GM19043 (cell line): ENCODE results near the gene ATP11A.
"Not testable (repeated sequence)": the region's sequence is repeated elsewhere in the genome, so short reads cannot be mapped to it uniquely, and the experiment has no call there.

Source experiments
- ATAC-seq: cut with Tn5 transposase; IDR thresholded peaks from one replicate; pipeline ENCODE4 v1.9.1; 2021; ENCODE audit warnings: low read depth; ENCODE audit not compliant: unreplicated experiment

ATP11A gene

DNA sequence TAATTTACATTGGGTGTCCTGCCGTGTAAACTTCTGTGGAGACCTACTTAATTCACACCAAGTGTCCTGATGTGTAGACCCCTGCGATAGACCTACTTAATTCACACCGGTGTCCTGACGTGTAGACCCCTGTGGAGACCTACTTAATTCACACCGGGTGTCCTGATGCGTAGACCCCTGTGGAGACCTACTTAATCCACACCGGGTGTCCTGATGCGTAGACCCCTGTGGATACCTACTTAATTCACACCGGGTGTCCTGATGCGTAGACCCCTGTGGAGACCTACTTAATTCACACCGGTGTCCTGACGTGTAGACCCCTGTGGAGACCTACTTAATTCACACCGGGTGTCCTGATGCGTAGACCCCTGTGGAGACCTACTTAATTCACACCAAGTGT lies 97.0 kb downstream of the ATP11A start:
- not testable (repeated sequence) for ATAC-seq

DNA sequence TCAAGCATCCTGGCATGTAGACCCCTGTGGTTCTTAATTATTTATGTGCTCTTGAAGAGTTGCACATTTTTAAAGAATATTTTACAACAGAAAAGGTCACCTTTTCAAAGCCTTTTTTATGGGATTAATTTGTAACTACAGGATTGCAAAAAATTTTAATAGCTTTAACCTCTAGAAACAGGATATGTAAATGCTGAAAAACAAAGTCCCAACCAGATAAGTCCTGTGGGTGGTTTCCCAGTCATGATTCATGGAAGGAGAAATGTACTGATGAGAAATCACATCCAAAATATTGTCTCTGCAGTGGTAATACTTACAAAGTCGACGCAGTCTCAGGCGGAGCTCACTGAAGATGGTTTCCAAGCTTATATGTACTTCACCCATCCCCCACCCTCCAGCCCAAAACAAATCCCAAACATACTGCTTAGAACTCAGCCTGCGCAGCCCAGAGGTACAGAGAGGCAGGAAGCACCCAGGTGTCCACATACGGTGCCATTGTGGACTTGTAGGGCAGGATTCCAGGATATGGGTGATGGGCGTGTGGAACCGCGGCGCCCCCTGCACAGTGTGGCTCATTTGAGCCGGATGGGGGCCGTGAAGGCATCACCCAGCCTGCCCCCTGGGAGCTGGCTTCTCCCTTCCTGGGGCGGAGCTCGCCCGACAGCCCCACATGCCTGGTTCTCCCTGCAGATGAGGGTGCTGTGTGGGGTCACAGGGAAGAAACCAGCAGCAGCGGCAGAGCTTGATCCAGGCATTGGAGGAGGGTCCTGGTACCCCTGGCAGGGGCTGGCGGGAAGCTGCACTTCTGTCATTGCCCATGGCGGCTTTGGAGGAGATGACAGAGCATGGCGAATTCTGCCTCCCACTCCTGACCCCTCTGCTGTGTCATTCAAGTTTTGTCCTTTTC lies 101.2 kb downstream of the ATP11A start:
- no peak for ATAC-seq

DNA sequence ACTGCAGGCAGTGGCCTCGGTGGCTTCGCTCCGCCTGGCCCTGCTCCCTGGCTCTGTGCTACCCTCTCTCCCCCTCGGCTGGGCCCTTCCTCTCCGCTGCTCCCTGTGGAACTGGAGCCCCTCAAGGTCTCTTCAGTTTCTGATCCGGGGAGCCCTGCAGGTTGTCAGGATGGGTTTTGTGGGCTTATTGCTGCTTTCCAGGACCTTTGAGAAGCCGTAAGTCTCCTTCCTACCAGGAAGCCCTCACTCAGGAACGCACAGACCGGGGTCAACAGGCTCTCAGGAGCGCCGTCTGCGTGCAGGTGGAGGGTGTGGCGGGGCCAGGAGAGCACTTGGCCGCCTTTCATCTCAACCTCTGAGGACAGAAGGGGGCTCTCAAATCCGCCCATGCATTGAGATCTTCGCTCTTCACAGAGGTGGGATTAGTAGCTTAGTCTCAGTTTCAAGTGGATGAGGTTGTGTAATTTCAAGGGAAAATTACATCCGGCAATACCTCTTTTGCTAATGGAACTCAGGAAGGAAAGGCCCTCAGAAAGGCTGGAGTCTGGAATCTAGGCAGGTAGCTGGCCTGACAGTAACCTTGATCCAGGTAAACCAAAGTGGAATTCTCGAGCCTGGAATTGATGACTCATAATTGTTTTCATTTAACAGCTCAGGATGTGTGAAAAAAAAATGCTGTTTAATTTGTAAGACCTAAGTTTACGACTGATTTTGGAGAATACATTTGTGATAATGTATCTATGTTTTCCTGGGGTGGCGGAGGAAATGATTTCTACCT lies 102.0 kb downstream of the ATP11A start:
- ATAC-seq: no peak

DNA sequence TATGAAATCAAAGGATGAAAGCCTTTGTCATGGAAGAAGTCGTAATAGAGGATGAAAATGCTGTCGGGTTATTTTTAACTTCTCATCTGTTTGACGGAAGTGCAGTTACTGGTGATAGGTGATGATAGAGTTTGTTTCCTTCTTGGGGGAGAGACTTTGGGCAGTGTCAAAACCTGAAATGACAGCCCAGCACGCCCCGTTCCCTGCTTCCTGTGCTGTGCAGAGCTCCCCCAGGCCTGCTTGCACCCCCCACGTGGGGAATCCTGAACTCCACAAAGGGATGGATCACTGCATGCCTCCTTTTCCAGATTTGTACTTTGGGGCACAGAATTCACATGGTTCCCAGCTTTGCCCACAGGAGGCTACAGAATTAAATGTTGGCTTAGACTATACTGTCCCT lies 102.7 kb downstream of the ATP11A start:
- no peak for ATAC-seq

DNA sequence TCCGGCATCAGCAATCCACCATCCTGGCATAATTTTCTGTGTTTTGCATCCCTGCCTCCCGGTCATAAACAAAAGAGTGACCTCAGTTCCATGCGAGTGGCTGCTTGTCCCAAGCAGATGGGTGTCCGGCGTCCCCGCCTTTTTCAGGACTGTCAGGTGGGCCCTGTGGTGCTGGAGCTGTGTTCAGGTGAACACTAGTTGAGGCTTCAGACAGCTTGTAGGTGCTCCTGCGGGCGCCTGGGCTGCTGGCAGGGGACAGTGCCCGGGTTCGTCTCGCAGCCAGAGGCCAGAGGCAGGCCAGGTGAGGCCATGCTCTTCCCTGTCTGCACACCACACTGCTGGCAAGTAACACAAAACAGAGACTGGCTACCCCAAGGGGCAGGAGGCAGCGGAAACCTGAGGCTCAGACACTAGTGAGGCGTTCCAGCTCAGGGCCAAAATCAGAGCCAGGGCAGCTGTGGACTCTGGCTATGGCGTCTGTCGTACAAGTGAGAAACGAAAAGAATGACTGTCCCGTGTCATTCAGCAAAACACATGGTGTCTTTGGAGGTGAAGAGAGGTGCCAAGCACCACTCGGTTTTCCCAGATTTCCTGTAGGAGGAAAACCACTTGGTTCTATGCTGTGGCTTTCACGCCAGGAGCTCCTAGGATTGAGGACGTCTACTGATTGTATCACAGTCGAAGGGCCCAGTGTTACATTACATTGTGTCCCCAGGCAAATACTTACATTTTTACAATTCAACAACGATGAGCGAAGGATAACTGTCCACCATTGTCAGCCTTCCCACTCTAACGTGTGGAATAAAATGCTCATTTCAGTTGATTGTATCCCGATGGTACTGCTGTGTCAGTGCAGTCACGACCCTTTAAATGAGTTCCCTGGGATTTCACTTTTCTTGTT lies 104.0 kb downstream of the ATP11A start:
- ATAC-seq: no peak

DNA sequence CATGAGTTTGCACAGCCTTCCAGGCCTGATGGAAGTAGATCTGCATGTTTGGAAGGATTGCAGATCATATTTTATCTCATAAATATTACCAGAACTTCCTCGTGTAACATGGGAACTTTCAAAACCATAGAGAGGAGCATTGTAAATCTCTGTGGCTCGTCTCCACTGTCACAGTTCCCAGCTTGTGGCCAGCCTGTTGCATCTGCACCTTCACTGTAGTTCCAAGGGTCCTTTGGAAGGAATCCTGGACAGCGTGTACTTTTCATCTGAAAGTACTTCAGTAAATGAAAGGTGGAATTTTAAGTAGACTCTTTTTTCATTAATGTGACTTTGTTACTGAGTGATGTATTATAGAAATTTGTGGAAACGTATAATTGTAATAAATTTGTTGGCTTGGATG lies 105.4 kb downstream of the ATP11A start:
- ATAC-seq: no peak

DNA sequence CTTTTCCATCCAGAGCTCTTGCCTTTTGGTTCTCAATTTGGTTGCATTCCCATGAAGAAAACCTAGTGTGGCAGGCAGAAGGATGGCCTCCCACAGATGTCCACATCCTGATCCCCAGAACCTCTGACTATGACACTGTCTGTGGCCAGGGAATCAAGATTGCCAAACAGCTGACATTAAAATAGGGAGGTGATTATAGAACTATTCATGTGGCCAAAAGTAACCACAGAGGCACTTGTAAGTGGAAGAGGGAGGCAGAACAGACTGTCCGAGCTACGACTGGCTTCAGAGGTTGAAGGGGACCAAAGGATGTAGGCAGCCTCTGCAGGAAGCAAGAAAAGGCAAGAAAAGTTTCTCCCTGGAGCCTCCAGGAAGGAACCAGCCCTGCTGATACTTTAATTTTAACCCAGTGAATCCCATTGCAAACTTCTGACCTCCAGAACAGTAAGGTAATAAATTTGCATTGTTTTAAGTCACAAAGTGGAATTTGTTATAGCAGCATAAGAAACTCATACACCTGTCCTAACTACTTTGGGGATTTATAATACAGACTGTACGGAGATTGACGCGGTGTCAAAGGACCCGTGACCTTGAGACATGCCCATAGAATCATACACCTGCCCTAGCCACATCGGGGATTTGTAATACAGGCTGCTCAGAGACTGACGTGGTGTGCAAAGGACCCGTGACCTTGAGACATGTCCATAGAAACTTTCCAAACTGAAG lies 106.5 kb downstream of the ATP11A start:
- no peak for ATAC-seq

DNA sequence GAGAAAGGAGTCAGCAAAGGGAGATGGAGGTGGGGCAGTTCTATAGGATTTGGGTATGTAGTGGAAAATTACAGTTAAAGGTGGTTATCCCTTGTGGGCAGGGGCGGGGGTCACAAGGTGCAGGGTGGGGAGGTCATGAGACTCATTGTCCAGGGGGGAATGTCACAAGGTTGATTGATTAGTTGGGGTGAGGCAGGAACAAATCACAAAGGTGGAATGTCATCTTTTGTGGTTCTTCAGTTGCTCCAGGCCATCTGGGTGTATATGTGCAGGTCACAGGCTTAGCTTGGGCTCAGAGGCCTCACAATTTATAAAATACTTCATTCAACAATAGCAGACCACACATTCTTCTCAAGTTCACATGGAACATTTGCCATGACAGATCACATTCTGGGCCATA lies 109.6 kb downstream of the ATP11A start:
- no peak for ATAC-seq

DNA sequence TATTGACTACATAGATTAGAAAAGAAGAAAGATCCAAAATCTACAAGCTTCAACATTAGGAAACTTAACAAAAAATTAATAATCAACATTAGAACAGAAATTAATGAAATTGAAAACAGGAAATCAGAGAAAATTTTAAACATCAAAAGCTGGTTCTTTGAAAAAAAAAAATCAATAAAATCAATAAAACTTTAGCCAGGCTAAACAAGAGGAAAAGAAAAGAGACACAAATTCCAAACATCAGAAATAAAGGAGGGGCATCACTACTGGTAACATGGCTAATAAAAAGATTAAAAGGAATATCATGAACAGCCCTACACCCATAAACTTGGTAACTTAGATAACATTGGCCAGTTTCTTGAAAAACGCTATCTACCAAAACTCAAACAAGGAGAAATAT lies 110.2 kb downstream of the ATP11A start:
- no peak for ATAC-seq

DNA sequence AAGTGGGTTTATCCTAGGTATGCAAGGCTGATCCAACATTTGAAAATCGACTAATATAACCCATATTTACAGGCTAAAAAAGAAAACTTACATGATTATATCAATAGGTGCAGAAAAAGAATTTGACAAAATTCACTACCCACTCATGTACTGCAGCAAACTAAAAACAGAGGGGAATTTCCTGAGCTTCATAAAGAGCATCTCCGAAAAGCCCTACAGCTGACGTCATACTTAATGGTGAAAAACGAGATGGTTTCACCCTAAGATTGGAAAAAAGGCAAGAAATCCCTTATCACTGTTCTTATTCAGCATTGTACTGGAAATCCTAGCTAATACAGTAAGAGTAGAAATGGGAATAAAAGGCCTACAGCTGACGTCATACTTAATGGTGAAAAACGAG lies 111.0 kb downstream of the ATP11A start:
- not testable (repeated sequence) for ATAC-seq

DNA sequence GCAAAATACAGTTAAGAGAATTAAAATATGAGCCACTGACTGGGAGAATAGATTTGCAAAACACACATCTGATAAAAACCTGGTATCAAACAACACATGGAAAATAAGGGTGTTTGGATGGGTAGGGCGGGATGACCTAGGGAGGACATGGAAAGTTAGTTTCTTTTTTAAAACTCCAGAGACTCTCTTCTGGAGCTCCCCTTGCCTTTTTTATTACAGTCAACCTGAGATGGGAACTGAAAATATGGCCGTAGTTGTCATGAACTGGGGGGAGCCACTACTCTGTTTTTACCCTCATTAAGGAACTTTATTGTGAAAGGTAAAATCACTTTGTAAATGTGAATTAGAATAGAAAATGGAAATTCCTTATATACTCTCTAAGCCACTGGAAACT lies 113.0 kb downstream of the ATP11A start:
- ATAC-seq: no peak

DNA sequence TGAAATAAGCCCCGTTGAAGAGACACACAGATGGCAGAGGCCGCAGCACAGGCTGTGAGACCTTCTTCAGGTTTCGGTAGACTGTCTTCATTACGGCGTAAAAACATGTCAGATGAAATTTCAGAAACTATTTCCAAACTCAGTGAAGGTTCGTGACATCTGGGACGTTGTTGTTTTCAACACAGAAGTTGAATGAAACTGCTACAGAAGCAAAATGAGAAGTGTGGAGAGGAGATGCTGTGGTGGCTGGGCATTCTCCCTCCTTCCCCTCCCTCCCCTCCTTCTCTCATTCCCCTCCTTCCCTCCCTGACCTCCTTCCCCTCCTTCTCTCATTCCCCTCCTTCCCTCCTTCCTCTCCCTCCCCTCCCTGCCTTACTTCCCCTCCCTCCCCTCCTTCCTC lies 113.6 kb downstream of the ATP11A start:
- ATAC-seq: no peak

DNA sequence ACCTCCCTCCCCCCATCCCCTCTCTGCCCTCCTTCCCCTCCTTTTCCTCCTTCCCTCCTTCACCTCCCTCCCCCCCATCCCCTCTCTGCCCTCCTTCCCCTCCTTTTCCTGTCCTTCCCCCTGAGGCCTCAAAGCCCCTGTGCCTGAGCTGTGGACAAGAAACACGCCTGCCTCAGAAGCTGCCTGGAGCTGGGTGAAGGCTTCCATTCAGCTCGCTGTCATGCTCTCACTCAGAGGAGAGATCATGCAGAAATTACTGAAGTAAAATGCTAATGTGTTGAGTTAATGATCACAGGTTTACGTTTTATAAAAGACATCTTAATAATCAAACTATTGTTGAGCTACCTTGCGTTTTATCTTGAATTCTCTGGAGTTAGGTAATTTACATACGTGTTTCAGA lies 114.5 kb downstream of the ATP11A start:
- ATAC-seq: no peak

DNA sequence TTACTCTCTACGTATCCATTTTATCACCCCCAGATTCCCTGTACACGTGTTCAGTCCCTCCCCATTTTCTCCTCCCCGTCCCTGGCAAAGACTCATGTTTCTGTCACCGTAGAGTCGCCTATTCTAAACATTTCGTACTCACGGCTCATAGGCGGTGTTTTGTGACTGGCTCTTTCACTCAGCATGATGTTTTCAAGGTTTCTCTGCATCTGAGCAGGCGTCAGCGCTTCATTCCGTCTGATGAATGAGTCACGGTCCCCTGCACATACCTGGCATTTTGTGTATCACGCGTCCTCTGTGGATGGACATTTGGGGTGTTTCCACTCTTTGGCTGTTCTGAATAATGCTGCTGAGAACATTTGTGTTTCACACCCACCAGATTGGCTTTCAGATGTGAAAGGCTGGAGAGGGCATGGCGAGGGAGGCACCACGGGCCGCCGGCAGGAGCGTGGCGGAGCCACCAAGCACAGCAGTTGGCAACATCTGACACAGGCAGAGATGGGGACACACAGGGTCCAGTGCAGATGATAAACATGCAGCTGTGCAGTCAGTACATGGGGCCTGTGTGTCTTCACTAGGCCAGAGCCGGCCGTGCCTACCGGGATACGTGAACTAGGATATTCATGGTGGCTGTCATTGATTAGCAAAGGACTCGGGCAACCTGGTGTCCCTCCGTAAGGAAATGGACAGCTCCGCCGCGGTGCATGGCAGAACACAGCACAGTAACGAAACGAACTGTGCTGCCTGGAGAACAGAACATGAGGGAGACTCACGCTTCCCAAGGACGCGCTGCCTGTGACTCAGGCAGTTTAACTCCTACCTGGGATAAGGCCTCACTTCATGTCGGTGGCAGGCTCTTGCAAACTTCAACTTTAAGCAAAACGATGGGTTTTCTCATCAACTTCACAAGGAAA lies 117.2 kb downstream of the ATP11A start:
- no peak for ATAC-seq

DNA sequence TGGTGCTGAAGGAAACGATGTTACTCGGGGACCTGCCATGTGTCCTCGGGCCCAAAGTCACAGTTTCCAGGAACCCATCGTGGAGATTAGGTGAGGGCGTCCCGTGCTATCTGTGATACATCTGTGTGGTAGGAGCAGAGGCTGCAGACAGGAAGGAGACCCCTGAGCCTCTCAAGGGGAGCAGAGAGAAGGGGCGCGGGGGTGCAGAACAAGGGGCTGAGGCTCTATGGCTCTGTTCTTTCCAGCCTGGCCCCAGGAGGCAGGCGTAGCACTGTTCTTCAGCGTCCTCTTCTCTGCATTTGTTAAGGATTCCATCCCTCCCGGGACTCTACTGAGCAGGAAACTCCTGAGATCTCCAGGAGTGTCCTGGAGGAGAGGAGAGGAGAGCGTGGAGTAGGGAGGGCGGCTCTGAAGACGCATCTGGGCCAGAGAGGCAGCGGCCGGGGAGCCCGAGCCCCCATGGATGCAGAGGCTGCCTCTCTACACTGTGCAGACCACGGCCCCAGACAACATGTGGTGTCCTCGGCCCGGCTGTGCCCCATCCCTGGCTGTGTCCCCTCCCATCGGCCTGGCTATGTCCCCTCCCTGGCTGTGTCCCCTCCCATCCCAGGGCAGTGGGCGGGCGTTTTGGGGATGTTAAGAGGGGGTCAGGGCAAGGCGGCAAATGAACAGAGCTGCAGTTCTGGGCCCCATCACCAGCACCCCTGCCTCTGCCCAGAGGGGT lies 118.0 kb downstream of the ATP11A start:
- ATAC-seq: no peak

DNA sequence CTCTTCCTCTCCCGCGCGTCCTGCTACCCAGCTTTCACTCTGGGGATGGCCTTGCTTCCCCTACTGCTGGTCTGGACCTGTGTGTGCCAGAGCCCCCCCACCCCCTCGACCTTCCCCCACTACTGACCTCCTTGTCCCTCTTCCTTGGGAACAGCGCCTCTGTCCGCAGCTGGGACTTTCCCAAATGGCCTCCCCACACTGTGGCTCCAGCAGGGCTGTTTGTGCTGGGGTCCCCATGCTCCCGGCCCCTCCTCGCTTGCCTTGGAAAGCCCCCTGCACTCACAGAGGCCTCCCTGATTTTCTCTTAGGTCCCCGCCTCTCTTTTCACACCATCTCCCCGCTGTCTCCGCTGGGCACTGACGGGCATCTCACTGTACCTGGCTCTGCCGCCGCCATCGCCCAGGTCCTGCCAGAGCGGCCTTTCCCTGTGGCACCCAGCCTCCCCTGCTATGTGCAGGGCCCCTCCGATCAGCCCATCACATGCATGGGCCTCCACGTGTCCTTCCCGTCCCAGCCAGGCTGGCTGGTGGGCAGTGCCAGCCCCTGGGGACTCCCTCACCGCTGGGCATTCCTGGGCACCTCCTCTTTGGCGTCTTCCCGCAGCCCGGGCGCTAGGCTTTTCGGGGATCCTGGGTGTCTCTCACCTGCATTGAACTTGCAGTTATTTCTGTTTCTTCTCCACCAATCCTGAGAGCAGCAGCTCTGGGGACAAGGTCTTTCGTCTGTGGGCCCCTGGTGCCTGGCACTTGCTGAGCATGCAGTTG lies 118.7 kb downstream of the ATP11A start:
- no peak for ATAC-seq

DNA sequence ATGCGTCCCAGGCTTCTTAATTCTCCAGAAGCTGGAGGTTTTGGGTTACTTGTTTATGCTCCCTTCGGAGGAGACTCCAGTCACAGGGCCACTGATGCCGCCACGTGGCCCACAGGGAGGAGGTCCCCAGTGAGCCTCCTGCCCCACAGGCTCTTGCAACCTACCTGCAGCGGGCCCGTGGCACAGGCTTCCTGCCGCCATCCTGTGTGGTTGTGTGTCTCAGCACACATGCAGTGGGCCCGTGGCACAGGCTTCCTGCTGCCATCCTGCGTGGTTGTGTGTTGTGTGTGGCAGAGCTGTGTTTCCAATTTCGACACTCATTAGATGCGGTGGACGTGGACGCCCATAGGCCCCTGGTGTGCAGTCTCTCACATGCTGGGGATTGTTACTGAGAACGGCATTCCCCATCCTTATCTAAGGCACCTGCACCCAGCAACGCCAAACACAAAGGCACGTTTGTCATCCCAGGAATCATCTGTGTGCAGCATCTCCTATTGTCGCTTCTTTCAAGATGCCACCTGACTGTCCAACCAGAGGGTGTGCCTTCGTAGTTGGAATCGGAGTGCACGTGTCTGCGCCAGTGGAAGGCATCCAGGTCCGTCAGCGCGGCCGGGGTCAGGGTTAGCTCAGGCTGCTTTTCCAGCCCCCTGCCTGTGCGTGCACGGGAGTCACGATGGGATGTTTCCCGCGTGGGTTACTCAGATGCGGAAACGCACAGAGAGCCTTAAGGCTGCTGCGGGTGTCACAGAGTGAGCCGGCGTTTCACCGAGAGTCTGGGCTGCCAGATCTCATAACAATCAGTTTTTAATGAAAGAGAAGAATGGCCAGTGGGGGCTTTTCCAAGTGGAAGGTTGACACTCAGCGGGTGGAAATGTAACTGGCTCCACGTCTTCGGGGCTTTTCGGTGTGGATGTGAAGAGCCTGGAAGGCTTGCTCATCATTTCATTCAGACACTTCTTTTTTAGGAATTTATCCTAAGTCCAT lies 119.8 kb downstream of the ATP11A start:
- ATAC-seq: no peak
